Psoas muscle (tissue), 8 donors: ENCODE data around the gene FHDC1. TPM values are rescaled to one million over a fixed set of nuclear protein-coding genes. Genes with fewer than 3 reads are reported as not detected.

Source experiments
- ATAC-seq, 4 donors: fragments of 200-7000 bp; cut with Tn5 transposase; one replicate each; pipeline ENCODE4 v1.9.1; 2020; ENCODE audit warnings: moderate library complexity in 3 of 4, mild to moderate bottlenecking in 2 of 4
- DNase-seq, 2 donors: peaks; one replicate each; pipeline ENCODE4 v3.0.0-alpha.2; 2020
- H3K27ac ChIP-seq: fragments of 200-600 bp; one replicate; pipeline ENCODE4 v1.8.0; 2022
- H3K27me3 ChIP-seq, 3 donors: fragments of 200-600 bp in 1 of 3; one replicate each; pipeline versions ENCODE4 v1.6.1 to v1.8.0; 2013 to 2022; ENCODE audit warnings: low read length in 2 of 3, mild to moderate bottlenecking in 2 of 3, moderate library complexity in 1 of 3; ENCODE audit not compliant: insufficient read depth in 3 of 3
- H3K36me3 ChIP-seq, 2 donors: fragments of 200-600 bp in 1 of 2; one replicate each; pipeline versions ENCODE4 v1.6.1 to v1.8.0; 2013 to 2022; ENCODE audit warnings: low read depth in 1 of 2, mild to moderate bottlenecking in 1 of 2, moderate library complexity in 1 of 2; ENCODE audit not compliant: insufficient read depth in 1 of 2
- H3K4me1 ChIP-seq: fragments of 200-600 bp; one replicate; pipeline ENCODE4 v1.8.0; 2022
- H3K4me3 ChIP-seq: fragments of 200-600 bp; one replicate; pipeline ENCODE4 v1.8.0; 2022; ENCODE audit warnings: mild to moderate bottlenecking
- H3K9me3 ChIP-seq: fragments of 200-600 bp; one replicate; pipeline ENCODE4 v1.8.0; 2022
- CTCF ChIP-seq: fragments of 200-600 bp; IDR thresholded peaks from one replicate; pipeline ENCODE4 v1.8.0; 2022; ENCODE audit warnings: antibody characterized with exemption
- WGBS, 3 donors: extraction: QIAGEN DNeasy Blood & Tissue Kit; methylation state at CpG; one replicate each; pipeline versions ENCODE4 v1.1.6 to v1.1.7; 2013; 5-methylcytosine and 5-hydroxymethylcytosine counted together
- intact Hi-C, 2 donors: fragments of 100-400 bp; cut with DNase I; formaldehyde crosslinking; loops; one replicate each; pipeline versions ENCODE4 v1.11.0 to v1.14.2; 2022
- polyA plus RNA-seq, 3 donors: library from polyadenylated mRNA; stranded (reverse); fragments of 200-250 nt; gene quantifications; one replicate each; pipeline ENCODE4 v1.2.3, GENCODE V29; 2013
- total RNA-seq, 4 donors: library from RNA; stranded (reverse); fragmentation: NEBNext Ultra II Directional in 2 of 4; extraction: Animal tissue kit (Norgen Biotek cat#: 25700) in 2 of 4; gene quantifications; one replicate each; pipeline versions ENCODE4 v1.2.1 to v1.2.4, GENCODE V29; 2021 to 2023
- donor health status: healthy with polysubstance abuse.
- donor health status: DM: no; HTN: no; CAD: no; lungs with moderate emphysema.
- donor health status: Bipolar disorder and iron deficiency.
- donor health status: healthy.
- donor health status: DM: yes; HTN: yes; CAD: no.
- donor health status: DM: no; HTN: no; CAD: no.
- donor health status: DM: no; HTN: no; CAD: no.
- donor health status: DM: yes; HTN: yes; CAD: no.

Gene FHDC1
- total and polyA plus RNA-seq, 7 donors: 0.27 to 2.8 (median 0.38) TPM

GRCh38 chr4:152944666-152945320, 8.7 kb downstream of the FHDC1 start:
- H3K36me3 ChIP-seq: peaks cover 0 to 2% of the 10 kb centered on the region in 2 donors
- peaks cover 0 to 7% (median 3%) of the 10 kb centered on the region in 3 donors for H3K27me3 ChIP-seq
- no peaks in the 10 kb centered on the region for H3K4me1 ChIP-seq
- no peaks in the 10 kb centered on the region for H3K9me3 ChIP-seq
- DNase-seq: no peak
- no peak for TF ChIP-seq CTCF
- WGBS, 3 donors: 54 to 63% (median 57%) methylated on average over 4 of the region's 4 CpGs
- H3K4me3 ChIP-seq: no peak overlapping the region
- intact Hi-C loops: no loop called here
- ATAC-seq: no peak
- H3K27ac ChIP-seq: no peak overlapping the region

GRCh38 chr4:152945639-152946038, 9.5 kb downstream of the FHDC1 start:
- 93 to 95% (median 94%) methylated on average over 9 of the region's 9 CpGs for WGBS, 3 donors
- Histone ChIP-seq H3K4me1 (no peaks in the 10 kb centered on the region), H3K27me3 (no peaks in the 10 kb centered on the region), H3K27ac (no peak overlapping the region), H3K9me3 (no peaks in the 10 kb centered on the region), H3K36me3 (peaks cover 0 to 2% of the 10 kb centered on the region in 2 donors), H3K4me3 (no peak overlapping the region)
- no peak for DNase-seq
- no peak for TF ChIP-seq CTCF
- no peak for ATAC-seq
- intact Hi-C loops: no loop called here

GRCh38 chr4:152946446-152946845, 10.3 kb downstream of the FHDC1 start:
- TF ChIP-seq CTCF: no peak
- Histone ChIP-seq H3K27ac (no peak overlapping the region), H3K27me3 (no peaks in the 10 kb centered on the region), H3K4me3 (no peak overlapping the region), H3K4me1 (no peaks in the 10 kb centered on the region), H3K9me3 (no peaks in the 10 kb centered on the region), H3K36me3 (peaks cover 0 to 2% of the 10 kb centered on the region in 2 donors)
- ATAC-seq: no peak
- WGBS, 3 donors: 74 to 76% (median 75%) methylated on average over 4 of the region's 4 CpGs
- intact Hi-C loops: no loop called here
- no peak for DNase-seq

GRCh38 chr4:152947311-152947710, 11.2 kb downstream of the FHDC1 start:
- 58 to 68% (median 68%) methylated on average over 2 of the region's 2 CpGs for WGBS, 3 donors
- H3K9me3 ChIP-seq: no peaks in the 10 kb centered on the region
- intact Hi-C loops: no loop called here
- H3K4me3 ChIP-seq: no peak overlapping the region
- H3K4me1 ChIP-seq: no peaks in the 10 kb centered on the region
- no peak for TF ChIP-seq CTCF
- H3K27ac ChIP-seq: no peak overlapping the region
- ATAC-seq: peak in 1 of 4 donors; percentile 53
- no peaks in the 10 kb centered on the region for H3K27me3 ChIP-seq
- peaks cover 0 to 2% of the 10 kb centered on the region in 2 donors for H3K36me3 ChIP-seq
- peak in 1 of 2 donors; percentile 57 for DNase-seq

GRCh38 chr4:152949930-152950329, 13.8 kb downstream of the FHDC1 start:
- DNase-seq: no peak

More at GRCh38 chr4:152949930-152950329, 13.8 kb downstream of the FHDC1 start:
- H3K36me3 ChIP-seq: no peaks in the 10 kb centered on the region
- H3K9me3 ChIP-seq: no peaks in the 10 kb centered on the region
- no peak overlapping the region for H3K27ac ChIP-seq
- peak in 1 of 4 donors; percentile 55 for ATAC-seq
- H3K4me3 ChIP-seq: no peak overlapping the region
- no peaks in the 10 kb centered on the region for H3K27me3 ChIP-seq
- TF ChIP-seq CTCF: no peak
- intact Hi-C loops: no loop called here
- WGBS, 3 donors: 64 to 70% (median 67%) methylated on average over 8 of the region's 8 CpGs
- H3K4me1 ChIP-seq: no peaks in the 10 kb centered on the region
